ENCODE data around the gene FBXO41. TPM values are rescaled to one million over a fixed set of nuclear protein-coding genes. Genes with fewer than 3 reads are reported as not detected.

The FBXO41 gene
- total and polyA plus RNA-seq, 12 donors, result 0.12 to 1.8 (median 0.68) TPM

DNA sequence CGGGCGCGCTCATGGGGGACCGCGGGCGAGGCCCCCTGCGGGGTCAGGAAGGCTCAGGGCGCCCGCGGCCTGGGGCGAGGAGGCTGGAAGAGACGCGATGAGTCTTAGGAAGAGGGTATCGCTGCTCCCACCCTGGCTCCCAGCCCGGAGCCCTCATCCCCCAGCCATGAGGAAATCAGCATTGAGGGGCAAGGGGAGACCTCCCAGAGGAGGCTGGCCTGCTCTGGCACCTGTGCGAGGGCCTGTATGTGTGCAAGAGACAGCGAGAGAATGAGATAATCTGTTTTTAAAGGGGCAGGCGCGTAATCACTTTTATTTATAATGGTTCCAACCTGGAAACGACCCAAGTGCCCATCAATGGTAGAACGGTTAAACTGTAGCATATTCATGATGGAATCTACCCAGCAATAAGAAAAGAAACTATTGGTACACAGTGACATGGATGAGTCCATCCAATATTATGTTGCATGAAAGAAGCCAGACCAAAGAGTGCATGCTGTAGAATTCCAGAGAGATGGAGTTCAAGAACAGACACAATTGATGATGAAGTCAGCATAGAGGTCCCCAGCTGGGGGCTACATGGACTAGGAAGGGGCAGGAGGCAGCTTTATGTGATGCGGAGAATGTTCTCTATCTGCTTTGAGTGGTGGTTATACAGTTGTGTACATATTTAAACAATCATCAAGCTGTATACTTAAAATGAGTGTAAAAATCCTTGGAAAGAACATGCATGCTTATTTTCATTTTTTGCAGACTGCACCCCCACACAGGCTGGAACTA lies 14.4 kb downstream of the FBXO41 start:
- WGBS, 2 donors, result 19 to 21% methylated on average over 22 of the region's 22 CpGs
- H3K4me3 ChIP-seq, result no peak overlapping the region

GRCh38 chr2:73268830-73269685 lies 15.2 kb downstream of the FBXO41 start:
- ATAC-seq, result peak in 2 of 8 donors; percentile 20 to 25
- Histone ChIP-seq H3K9me3 (peaks cover 0 to 9% (median 0%) of the 10 kb centered on the region in 11 donors), H3K27me3 (peaks cover 19 to 65% (median 53%) of the 10 kb centered on the region in 7 donors), H3K36me3 (no peaks in the 10 kb centered on the region), H3K4me3 (peak overlapping the region in 3 of 10 donors; percentile 4 to 36 (median 29)), H3K4me1 (peaks cover 0 to 8% (median 6%) of the 10 kb centered on the region in 9 donors), H3K27ac (no peak overlapping the region)
- peak in 3 of 9 donors; percentile 15 to 22 (median 21) for TF ChIP-seq CTCF (IDR thresholded peaks at IDR 0.05)
- 3 to 6% methylated on average over 111 to 113 of the region's 113 CpGs for WGBS, 2 donors
- no peak for DNase-seq
- intact Hi-C loops (cut with DNase I), result no loop called here

More for the DNA sequence above, 14.4 kb downstream of the FBXO41 start:
- H3K9me3 ChIP-seq, result peaks cover 0 to 9% (median 0%) of the 10 kb centered on the region in 11 donors
- no peak overlapping the region for H3K27ac ChIP-seq
- no peaks in the 10 kb centered on the region for H3K36me3 ChIP-seq
- H3K4me1 ChIP-seq, result peaks cover 0 to 8% (median 6%) of the 10 kb centered on the region in 9 donors
- intact Hi-C loops (cut with DNase I), result no loop called here
- peaks cover 19 to 64% (median 53%) of the 10 kb centered on the region in 7 donors for H3K27me3 ChIP-seq
- ATAC-seq (no peak), DNase-seq (no peak)
- TF ChIP-seq CTCF (IDR thresholded peaks at IDR 0.05), result no peak

- ATAC-seq, result no peak
- Histone ChIP-seq H3K27me3 (peaks cover 19 to 65% (median 53%) of the 10 kb centered on the region in 7 donors), H3K27ac (no peak overlapping the region)
Observed at GRCh38 chr2:73268366-73268829, 15.9 kb downstream of the FBXO41 start.

More at GRCh38 chr2:73268366-73268829, 15.9 kb downstream of the FBXO41 start:
- no peak for TF ChIP-seq CTCF (IDR thresholded peaks at IDR 0.05)
- Histone ChIP-seq H3K4me3 (peak overlapping the region in 2 of 10 donors; percentile 4 to 29), H3K36me3 (no peaks in the 10 kb centered on the region), H3K4me1 (peaks cover 0 to 8% (median 6%) of the 10 kb centered on the region in 9 donors), H3K9me3 (peaks cover 0 to 2% (median 0%) of the 10 kb centered on the region in 11 donors)
- intact Hi-C loops (cut with DNase I), result no loop called here
- DNase-seq, result no peak
- 30 to 39% methylated on average over 14 of the region's 14 CpGs for WGBS, 2 donors

All from heart right ventricle (tissue), 16 donors.